Hepatocyte (in vitro differentiated cells): ENCODE data around the gene SCAPER. TPM values are rescaled to one million over a fixed set of nuclear protein-coding genes. Genes with fewer than 3 reads are reported as not detected.

Experiments
- DNase-seq: peaks from one replicate; pipeline ENCODE4 v3.0.0-alpha.2; 2016; ENCODE audit warnings: low spot score
- H2AFZ ChIP-seq: fragments of 200-600 bp; sonication (generic); 2 replicates; pipeline ENCODE4 v1.6.0; 2016; ENCODE audit warnings: antibody characterized with exemption, mild to moderate bottlenecking
- H3K27ac ChIP-seq: fragments of 200-600 bp; sonication (generic); 2 replicates; pipeline ENCODE4 v1.5.1; 2016; ENCODE audit warnings: mild to moderate bottlenecking
- H3K27me3 ChIP-seq: fragments of 200-600 bp; sonication (generic); 2 replicates; pipeline ENCODE4 v1.6.1; 2016
- H3K36me3 ChIP-seq: fragments of 200-600 bp; sonication (generic); replicated peaks from 2 replicates; pipeline ENCODE4 v1.5.1; 2016; ENCODE audit warnings: low read depth; ENCODE audit not compliant: insufficient read depth
- H3K4me1 ChIP-seq: fragments of 200-600 bp; sonication (generic); 2 replicates; pipeline ENCODE4 v1.5.1; 2016; ENCODE audit warnings: mild to moderate bottlenecking, moderate library complexity; ENCODE audit not compliant: insufficient read depth
- H3K4me2 ChIP-seq: fragments of 200-600 bp; sonication (generic); 2 replicates; pipeline ENCODE4 v1.6.0; 2016
- H3K4me3 ChIP-seq: fragments of 200-600 bp; sonication (generic); 2 replicates; pipeline ENCODE4 v1.5.1; 2016; ENCODE audit warnings: mild to moderate bottlenecking
- H3K79me2 ChIP-seq: fragments of 200-600 bp; sonication (generic); 2 replicates; pipeline ENCODE4 v1.6.0; 2017; ENCODE audit warnings: mild to moderate bottlenecking
- H3K9me2 ChIP-seq: fragments of 200-600 bp; sonication (generic); replicated peaks from 2 replicates; pipeline ENCODE4 v1.6.0; 2017; ENCODE audit warnings: mild to moderate bottlenecking; ENCODE audit not compliant: insufficient read depth
- H3K9me3 ChIP-seq: fragments of 200-600 bp; sonication (generic); 2 replicates; pipeline ENCODE4 v1.5.1; 2016; ENCODE audit warnings: low read depth, mild to moderate bottlenecking
- H4K20me1 ChIP-seq: fragments of 200-600 bp; sonication (generic); 2 replicates; pipeline ENCODE4 v1.6.0; 2016; ENCODE audit warnings: mild to moderate bottlenecking; ENCODE audit not compliant: insufficient read depth, poor library complexity, severe bottlenecking
- CTCF ChIP-seq: fragments of 200-600 bp; sonication (generic); IDR thresholded peaks from 2 replicates; pipeline ENCODE4 v1.5.1; 2016; ENCODE audit warnings: antibody characterized with exemption, mild to moderate bottlenecking; ENCODE audit not compliant: poor library complexity
- EZH2 ChIP-seq: fragments of 200-600 bp; sonication (generic); IDR thresholded peaks from 2 replicates; pipeline ENCODE4 v1.6.1; 2016; ENCODE audit warnings: antibody characterized with exemption, mild to moderate bottlenecking, borderline replicate concordance
- EZH2phosphoT487 ChIP-seq: fragments of 200-600 bp; sonication (generic); IDR thresholded peaks from one replicate; pipeline ENCODE4 v1.6.1; 2018; ENCODE audit warnings: antibody characterized with exemption, mild to moderate bottlenecking, low read depth, moderate library complexity; ENCODE audit not compliant: unreplicated experiment, severe bottlenecking
- WGBS: methylation state at CpG from one replicate; pipeline ENCODE4 v1.1.6; 2016; ENCODE audit warnings: low lambda C conversion rate; ENCODE audit errors: missing lambda C conversion rate; 5-methylcytosine and 5-hydroxymethylcytosine counted together
- polyA plus RNA-seq: library from polyadenylated mRNA; unstranded; fragments of >200 nt; fragmentation: Nextera tagmentation; extraction: Ambion mirVana; gene quantifications from 2 replicates; pipeline ENCODE4 v1.2.1, GENCODE V29; 2016
- total RNA-seq: library from RNA; depleted of rRNA; stranded (reverse); fragments of >200 nt; gene quantifications from 2 replicates; pipeline ENCODE4 v1.2.3, GENCODE V29; 2014

The SCAPER gene
- total and polyA plus RNA-seq, 2 experiments from 2014 or later = 20.8 to 27.4 TPM

GRCh38 chr15:76951220-76951619 lies 46.1 kb upstream of the SCAPER start:
- Histone ChIP-seq H3K27ac (no peak overlapping the region), H3K9me3 (no peaks in the 10 kb centered on the region), H3K36me3 (no peaks in the 10 kb centered on the region), H3K79me2 (no peaks in the 10 kb centered on the region), H4K20me1 (no peaks in the 10 kb centered on the region), H3K4me3 (no peak overlapping the region), H2AFZ (no peak overlapping the region), H3K9me2 (no peaks in the 10 kb centered on the region), H3K4me2 (no peak overlapping the region), H3K27me3 (no peaks in the 10 kb centered on the region), H3K4me1 (peaks cover 10% of the 10 kb centered on the region)
- WGBS = 67% methylated on average over 1 of the region's 1 CpG
- no peak for TF ChIP-seq EZH2phosphoT487
- TF ChIP-seq EZH2 = no peak
- TF ChIP-seq CTCF = no peak
- no peak for DNase-seq

GRCh38 chr15:76947454-76947853 lies 42.3 kb upstream of the SCAPER start:
- Histone ChIP-seq H3K36me3 (no peaks in the 10 kb centered on the region), H3K4me3 (no peak overlapping the region), H3K9me2 (no peaks in the 10 kb centered on the region), H3K9me3 (no peaks in the 10 kb centered on the region), H3K4me1 (no peaks in the 10 kb centered on the region), H2AFZ (no peak overlapping the region), H3K27ac (no peak overlapping the region), H3K79me2 (no peaks in the 10 kb centered on the region), H4K20me1 (no peaks in the 10 kb centered on the region), H3K27me3 (no peaks in the 10 kb centered on the region), H3K4me2 (no peak overlapping the region)
- DNase-seq = no peak
- TF ChIP-seq CTCF (no peak), EZH2 (no peak), EZH2phosphoT487 (no peak)
- WGBS = 62% methylated on average over 3 of the region's 3 CpGs

- no peaks in the 10 kb centered on the region for H3K4me1 ChIP-seq
- WGBS = 89% methylated on average over 2 of the region's 2 CpGs
- H3K79me2 ChIP-seq = no peaks in the 10 kb centered on the region
- H2AFZ ChIP-seq = no peak overlapping the region
- no peaks in the 10 kb centered on the region for H4K20me1 ChIP-seq
- no peak overlapping the region for H3K4me2 ChIP-seq
- no peak for DNase-seq
- H3K9me2 ChIP-seq = no peaks in the 10 kb centered on the region
- H3K4me3 ChIP-seq = no peak overlapping the region
- H3K9me3 ChIP-seq = no peaks in the 10 kb centered on the region
- no peaks in the 10 kb centered on the region for H3K36me3 ChIP-seq
- TF ChIP-seq CTCF (no peak), EZH2 (no peak), EZH2phosphoT487 (no peak)
- H3K27ac ChIP-seq = no peak overlapping the region
- no peaks in the 10 kb centered on the region for H3K27me3 ChIP-seq
Measured at GRCh38 chr15:76945494-76946093, 40.5 kb upstream of the SCAPER start.
